Measurements from ENCODE around the gene USP48.

DNA sequence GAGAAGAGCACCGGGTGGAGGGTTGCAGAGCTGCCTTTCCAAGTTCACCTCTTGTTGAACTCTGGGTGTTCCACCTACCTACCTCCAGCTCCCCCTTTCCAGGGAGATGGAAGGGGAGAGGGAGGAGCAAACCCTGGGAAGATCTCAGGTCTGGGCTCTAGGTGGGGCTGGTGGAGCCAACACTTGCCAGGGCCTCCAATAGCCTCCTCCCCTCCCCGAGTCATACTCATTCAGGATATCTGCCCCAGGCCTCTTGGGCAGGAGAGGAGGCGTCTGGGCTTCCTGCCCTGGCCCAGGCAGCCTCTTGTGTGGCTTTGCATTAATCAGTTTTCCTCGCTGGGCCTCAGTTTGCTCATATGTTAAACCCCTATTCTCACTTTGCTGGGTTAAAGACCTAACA, 127.2 kb downstream of the USP48 start:
- TF ChIP-seq CTCF (IDR thresholded peaks at IDR 0.05) (no peak), POLR2A (IDR thresholded peaks at IDR 0.05) (no peak)

All from breast epithelium (tissue), 3 donors.